ENCODE measurements around the gene PCBP3. TPM values are rescaled to one million over a fixed set of nuclear protein-coding genes. Genes with fewer than 3 reads are reported as not detected.

PCBP3 gene
- total RNA-seq, 1 experiment from 2014 or later = 10.9 TPM

GRCh38 chr21:45932922-45933502 lies 289.5 kb downstream of the PCBP3 start:
- H2BK12ac ChIP-seq (ENCODE audit: insufficient read length, low read depth, low read length) = no peak overlapping the region
- no peak overlapping the region for H2BK15ac ChIP-seq (ENCODE audit: low read depth, low read length)
- H3T11ph ChIP-seq (ENCODE audit: low read length) = no peak overlapping the region
- TF ChIP-seq CTCF (conservative IDR thresholded peaks at IDR 0.05) = no peak
- Mint-ChIP-seq H3K4me1 (peaks cover 0 to 2% of the 10 kb centered on the region in 2 experiments; a peak in 2 of 4 replicates), H3K4me3 (no peak overlapping the region), H3K27me3 (ENCODE audit: low read depth) (peaks cover 36% of the 10 kb centered on the region), H3K27ac (peak overlapping the region in 1 of 3 experiments; percentile 27; a peak in 1 of 7 replicates), H3K36me3 (ENCODE audit: insufficient read depth in 1 of 3, low read depth in 3 of 3) (peaks cover 5 to 9% (median 5%) of the 10 kb centered on the region in 3 experiments; a peak in 3 of 7 replicates), H3K9me3 (peaks cover 4 to 6% of the 10 kb centered on the region in 2 experiments; a peak in 3 of 5 replicates)
- H3K56ac ChIP-seq (ENCODE audit: insufficient read length, low read depth, low read length) = no peak overlapping the region
- no peak overlapping the region for H4K8ac ChIP-seq (replicated peaks; ENCODE audit: insufficient read length, low read depth, low read length)
- no peak overlapping the region for H3K14ac ChIP-seq (ENCODE audit: insufficient read depth, low read length)
- no peaks in the 10 kb centered on the region for H3K4me1 ChIP-seq (ENCODE audit: insufficient read depth, low read length)
- no peak overlapping the region for H4K91ac ChIP-seq (ENCODE audit: insufficient read length, low read depth, low read length)
- no peak overlapping the region for H2BK5ac ChIP-seq (ENCODE audit: insufficient read length, low read length)
- no peaks in the 10 kb centered on the region for H3K27me3 ChIP-seq (ENCODE audit: insufficient read depth, low read length)
- H3K9me3 ChIP-seq (ENCODE audit: control insufficient read depth, low read depth, low read length) = no peaks in the 10 kb centered on the region
- no peak overlapping the region for H3K23ac ChIP-seq (ENCODE audit: insufficient read length, low read depth, low read length)
- no peak overlapping the region for H3K27ac ChIP-seq (ENCODE audit: insufficient read length, low read depth, low read length)
- no peak overlapping the region for H3K4ac ChIP-seq (ENCODE audit: low read depth, low read length)
- H3K79me2 ChIP-seq (ENCODE audit: insufficient read depth, low read length) = no peaks in the 10 kb centered on the region
- H3K4me2 ChIP-seq (ENCODE audit: insufficient read depth, insufficient read length, low read length) = no peak overlapping the region
- H3K79me1 ChIP-seq (ENCODE audit: insufficient read depth, low read depth, low read length, poor library complexity, severe bottlenecking) = no peaks in the 10 kb centered on the region
- H3K18ac ChIP-seq (ENCODE audit: insufficient read length, low read depth, low read length) = no peak overlapping the region
- no peak overlapping the region for H2AK5ac ChIP-seq (ENCODE audit: insufficient read length, low read length)
- no CpG with 5 or more reads among the region's 9 CpGs for whole genome bisulfite sequencing (ENCODE audit: extremely low coverage, insufficient read length, low lambda C conversion rate)
- H2BK20ac ChIP-seq (ENCODE audit: low read depth, low read length, poor library complexity, severe bottlenecking) = no peak overlapping the region
- no peak for DNase-seq
- no peak overlapping the region for H3K9ac ChIP-seq (ENCODE audit: extremely low read depth, insufficient read length, low read length)
- H3K23me2 ChIP-seq (ENCODE audit: insufficient read length, low read depth, low read length, poor library complexity, severe bottlenecking) = no peaks in the 10 kb centered on the region
- H4K5ac ChIP-seq (ENCODE audit: insufficient read length, low read depth, low read length) = no peak overlapping the region
- H2AFZ ChIP-seq (ENCODE audit: low read length) = no peak overlapping the region
- no peak overlapping the region for H2BK120ac ChIP-seq (ENCODE audit: low read depth, low read length, poor library complexity, severe bottlenecking)
- no peaks in the 10 kb centered on the region for H4K20me1 ChIP-seq (ENCODE audit: control insufficient read depth, insufficient read depth, insufficient read length)
